Panc1 (cell line): ENCODE data around the gene ARSI. TPM values are rescaled to one million over a fixed set of nuclear protein-coding genes. Genes with fewer than 3 reads are reported as not detected.

Source experiments
- ATAC-seq: fragments of 200-7000 bp; cut with Tn5 transposase; 2 replicates; pipeline ENCODE4 v1.9.1; 2020; ENCODE audit warnings: mild to moderate bottlenecking, moderate library complexity
- BruUV-seq: library from RNA; stranded (reverse); fragments of 400-500 nt; replicated peaks from 2 replicates; lab custom pipeline; 2021; lab: Mats Ljungman, UMichigan
- CTCF ChIA-PET: fragments of 300-600 bp; sonication (Branson Sonifier 250); formaldehyde crosslinking; loops from one replicate; lab custom pipeline; 2022; ENCODE audit warnings: antibody characterized with exemption; lab: Charles Lee
- POLR2A ChIA-PET: fragments of 300-600 bp; sonication (Branson Sonifier 250); formaldehyde crosslinking; loops from one replicate; lab custom pipeline; 2022; ENCODE audit warnings: antibody characterized with exemption; lab: Charles Lee
- DNase-seq: peaks from one replicate; pipeline ENCODE4 v3.0.0-alpha.2; 2010; ENCODE audit warnings: low read depth, low spot score
- H3K27ac ChIP-seq: 2 replicates; pipeline ENCODE4 v1.5.1; 2011; ENCODE audit warnings: mild to moderate bottlenecking, low read length, inconsistent platforms
- H3K27me3 ChIP-seq: fragments of 200-500 bp; sonication (Bioruptor generic); 2 replicates; pipeline ENCODE4 v1.6.0; 2014; ENCODE audit warnings: low read length, inconsistent platforms; ENCODE audit not compliant: control insufficient read depth, insufficient read depth
- H3K36me3 ChIP-seq: fragments of 200-500 bp; sonication (Bioruptor generic); 2 replicates; pipeline ENCODE4 v1.5.1; 2014; ENCODE audit warnings: inconsistent platforms, mild to moderate bottlenecking, low read length, moderate library complexity; ENCODE audit not compliant: control insufficient read depth, insufficient read depth
- H3K4me1 ChIP-seq: 2 replicates; pipeline ENCODE4 v1.5.1; 2011; ENCODE audit warnings: inconsistent platforms, mild to moderate bottlenecking, low read length, moderate library complexity; ENCODE audit not compliant: control insufficient read depth, insufficient read depth
- H3K4me3 ChIP-seq, 2 experiments: 2 replicates each; pipeline ENCODE4 v1.5.1; 2011 to 2012; ENCODE audit warnings: low read depth in 2 of 2, low read length in 2 of 2, mild to moderate bottlenecking in 2 of 2, inconsistent platforms in 1 of 2, moderate library complexity in 1 of 2
- H3K9me3 ChIP-seq: fragments of 200-500 bp; sonication (Bioruptor generic); 2 replicates; pipeline ENCODE4 v1.5.1; 2014; ENCODE audit warnings: low read depth, mild to moderate bottlenecking, inconsistent platforms, low read length, moderate library complexity; ENCODE audit not compliant: control insufficient read depth, insufficient read depth
- POLR2AphosphoS5 ChIP-seq: IDR thresholded peaks from 2 replicates; pipeline ENCODE4 v1.6.1; 2012; ENCODE audit warnings: mild to moderate bottlenecking, low read depth, low read length, moderate library complexity
- SIN3A ChIP-seq: IDR thresholded peaks from 2 replicates; pipeline ENCODE4 v1.6.1; 2012; ENCODE audit warnings: low read depth, mild to moderate bottlenecking, low read length, moderate library complexity, borderline replicate concordance; ENCODE audit not compliant: insufficient read depth
- TCF7L2 ChIP-seq: IDR thresholded peaks from 2 replicates; pipeline ENCODE4 v1.6.1; 2011; ENCODE audit warnings: mild to moderate bottlenecking, low read depth, low read length, inconsistent platforms
- in situ Hi-C: cut with HindIII; loops from 2 replicates; pipeline ENCODE4 v1.10.0; 2016; ENCODE audit warnings: low sequenced_read_pairs, low pct_unique_long_range_greater_than_20kb
- intact Hi-C: fragments of 100-400 bp; cut with micrococcal nuclease; formaldehyde crosslinking; loops from one replicate; pipeline ENCODE4 v1.10.0; 2022; ENCODE audit not compliant: unreplicated experiment
- total RNA-seq: library from RNA; stranded (reverse); gene quantifications from one replicate; pipeline ENCODE4 v1.2.1, GENCODE V29; 2021; ENCODE audit not compliant: unreplicated experiment
- TF ChIP-seq, protein P1 (sequence below), 2 experiments: IDR thresholded peaks; 2 replicates each; pipeline ENCODE4 v1.6.1; 2011 to 2012; ENCODE audit warnings: low read depth in 2 of 2, control low read depth in 1 of 2, low read length in 1 of 2, mild to moderate bottlenecking in 1 of 2, moderate library complexity in 1 of 2; ENCODE audit not compliant: insufficient read depth in 1 of 2
- TF ChIP-seq, protein P2 (sequence below): fragments of 450-650 bp; IDR thresholded peaks from 2 replicates; pipeline ENCODE4 v1.5.1; 2017; ENCODE audit warnings: mild to moderate bottlenecking

ARSI gene
- total RNA-seq, 1 experiment from 2014 or later = 18.6 TPM

DNA sequence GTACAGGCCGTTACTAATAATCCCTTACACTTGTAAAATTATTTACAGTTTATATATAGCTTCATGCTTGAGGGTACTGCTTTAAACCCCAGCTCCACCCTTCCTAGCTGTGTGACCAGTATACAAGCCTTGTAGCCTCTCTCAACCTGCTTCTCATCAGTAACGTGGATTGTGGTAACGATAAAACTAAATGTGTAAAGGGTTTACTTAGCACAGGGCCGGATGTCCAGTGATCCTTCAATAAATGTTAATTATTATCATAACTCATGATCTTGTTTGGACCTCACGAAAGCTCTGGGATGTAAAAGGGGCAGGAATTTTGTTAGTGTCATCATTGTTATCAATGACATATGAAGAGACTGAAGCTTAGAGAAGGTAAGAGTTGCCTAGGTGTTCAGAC is 7.5 kb upstream of the ARSI start:
- POLR2A ChIA-PET = interaction anchor here (0.8 kb wide), 1 partner anchor 12 kb away, joined by 3 read pairs; no protein-coding TSS in a partner anchor
- DNase-seq (no peak), ATAC-seq (no peak)
- no peaks in the 10 kb centered on the region; the same call in 1 of the 2 replicates for H3K9me3 ChIP-seq
- in situ Hi-C loops = no loop called here
- CTCF ChIA-PET = no interaction called here
- no peaks in the 10 kb centered on the region for H3K36me3 ChIP-seq
- TF ChIP-seq, protein P1, sequence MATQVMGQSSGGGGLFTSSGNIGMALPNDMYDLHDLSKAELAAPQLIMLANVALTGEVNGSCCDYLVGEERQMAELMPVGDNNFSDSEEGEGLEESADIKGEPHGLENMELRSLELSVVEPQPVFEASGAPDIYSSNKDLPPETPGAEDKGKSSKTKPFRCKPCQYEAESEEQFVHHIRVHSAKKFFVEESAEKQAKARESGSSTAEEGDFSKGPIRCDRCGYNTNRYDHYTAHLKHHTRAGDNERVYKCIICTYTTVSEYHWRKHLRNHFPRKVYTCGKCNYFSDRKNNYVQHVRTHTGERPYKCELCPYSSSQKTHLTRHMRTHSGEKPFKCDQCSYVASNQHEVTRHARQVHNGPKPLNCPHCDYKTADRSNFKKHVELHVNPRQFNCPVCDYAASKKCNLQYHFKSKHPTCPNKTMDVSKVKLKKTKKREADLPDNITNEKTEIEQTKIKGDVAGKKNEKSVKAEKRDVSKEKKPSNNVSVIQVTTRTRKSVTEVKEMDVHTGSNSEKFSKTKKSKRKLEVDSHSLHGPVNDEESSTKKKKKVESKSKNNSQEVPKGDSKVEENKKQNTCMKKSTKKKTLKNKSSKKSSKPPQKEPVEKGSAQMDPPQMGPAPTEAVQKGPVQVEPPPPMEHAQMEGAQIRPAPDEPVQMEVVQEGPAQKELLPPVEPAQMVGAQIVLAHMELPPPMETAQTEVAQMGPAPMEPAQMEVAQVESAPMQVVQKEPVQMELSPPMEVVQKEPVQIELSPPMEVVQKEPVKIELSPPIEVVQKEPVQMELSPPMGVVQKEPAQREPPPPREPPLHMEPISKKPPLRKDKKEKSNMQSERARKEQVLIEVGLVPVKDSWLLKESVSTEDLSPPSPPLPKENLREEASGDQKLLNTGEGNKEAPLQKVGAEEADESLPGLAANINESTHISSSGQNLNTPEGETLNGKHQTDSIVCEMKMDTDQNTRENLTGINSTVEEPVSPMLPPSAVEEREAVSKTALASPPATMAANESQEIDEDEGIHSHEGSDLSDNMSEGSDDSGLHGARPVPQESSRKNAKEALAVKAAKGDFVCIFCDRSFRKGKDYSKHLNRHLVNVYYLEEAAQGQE (IDR thresholded peaks at IDR 0.05; ENCODE audit: insufficient read depth in 1 of 2, low read depth in 2 of 2, low read length in 1 of 2) = no peak
- no peak for TF ChIP-seq POLR2AphosphoS5
- TF ChIP-seq TCF7L2 = no peak
- no peak for TF ChIP-seq SIN3A
- TF ChIP-seq, protein P2, sequence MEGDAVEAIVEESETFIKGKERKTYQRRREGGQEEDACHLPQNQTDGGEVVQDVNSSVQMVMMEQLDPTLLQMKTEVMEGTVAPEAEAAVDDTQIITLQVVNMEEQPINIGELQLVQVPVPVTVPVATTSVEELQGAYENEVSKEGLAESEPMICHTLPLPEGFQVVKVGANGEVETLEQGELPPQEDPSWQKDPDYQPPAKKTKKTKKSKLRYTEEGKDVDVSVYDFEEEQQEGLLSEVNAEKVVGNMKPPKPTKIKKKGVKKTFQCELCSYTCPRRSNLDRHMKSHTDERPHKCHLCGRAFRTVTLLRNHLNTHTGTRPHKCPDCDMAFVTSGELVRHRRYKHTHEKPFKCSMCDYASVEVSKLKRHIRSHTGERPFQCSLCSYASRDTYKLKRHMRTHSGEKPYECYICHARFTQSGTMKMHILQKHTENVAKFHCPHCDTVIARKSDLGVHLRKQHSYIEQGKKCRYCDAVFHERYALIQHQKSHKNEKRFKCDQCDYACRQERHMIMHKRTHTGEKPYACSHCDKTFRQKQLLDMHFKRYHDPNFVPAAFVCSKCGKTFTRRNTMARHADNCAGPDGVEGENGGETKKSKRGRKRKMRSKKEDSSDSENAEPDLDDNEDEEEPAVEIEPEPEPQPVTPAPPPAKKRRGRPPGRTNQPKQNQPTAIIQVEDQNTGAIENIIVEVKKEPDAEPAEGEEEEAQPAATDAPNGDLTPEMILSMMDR = no peak
- H3K4me3 ChIP-seq = no peak overlapping the region
- intact Hi-C loops = no loop called here
- no peaks in the 10 kb centered on the region for H3K4me1 ChIP-seq
- no peak overlapping the region for H3K27ac ChIP-seq
- no peaks in the 10 kb centered on the region for H3K27me3 ChIP-seq
- BruUV-seq = no TSS peak

DNA sequence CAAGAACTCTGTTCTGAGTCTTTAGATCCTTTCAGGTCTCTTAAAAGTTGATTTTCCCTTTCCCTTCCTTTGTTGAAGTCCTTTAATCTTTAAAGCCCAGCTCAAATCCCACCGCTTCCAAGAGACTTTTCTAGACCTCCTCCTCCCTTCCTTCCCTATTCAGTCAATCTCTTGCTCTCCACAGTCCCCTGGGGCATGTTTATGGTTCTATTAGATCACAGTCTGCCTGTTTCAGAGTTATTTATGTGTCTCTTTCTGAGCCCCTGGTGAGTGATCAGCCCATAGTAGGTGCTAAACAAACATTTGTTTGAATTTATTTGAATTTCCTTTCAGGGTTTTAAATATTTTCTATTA is 7.2 kb upstream of the ARSI start:
- H3K4me1 ChIP-seq = no peaks in the 10 kb centered on the region
- H3K9me3 ChIP-seq = no peaks in the 10 kb centered on the region; the same call in 1 of the 2 replicates
- no peak overlapping the region for H3K27ac ChIP-seq
- H3K4me3 ChIP-seq = no peak overlapping the region
- intact Hi-C loops = no loop called here
- ChIA-PET CTCF (no interaction called here), POLR2A (no interaction called here)
- ATAC-seq (no peak), DNase-seq (no peak)
- no TSS peak for BruUV-seq
- H3K27me3 ChIP-seq = no peaks in the 10 kb centered on the region
- no peaks in the 10 kb centered on the region for H3K36me3 ChIP-seq
- in situ Hi-C loops = no loop called here
- TF ChIP-seq POLR2AphosphoS5 (no peak), TCF7L2 (no peak)
- TF ChIP-seq, protein P2 = no peak
